K562 treated with DMSO at 1 percent for 24 hours (cell line): ENCODE results near the gene KCNJ4. TPM values are rescaled to one million over a fixed set of nuclear protein-coding genes. Genes with fewer than 3 reads are reported as not detected.

Experiments used
- total RNA-seq: library from RNA; unstranded; fragments of 300-600 nt; gene quantifications from 2 replicates; pipeline ENCODE4 v1.2.3, GENCODE V29; 2022; ENCODE audit warnings: low read depth; ENCODE audit not compliant: insufficient read depth

KCNJ4 gene
- 0.25 TPM in 1 of 2 replicates, not detected in the other for total RNA-seq

GRCh38 chr22:38455076-38455529 is at the start of gene KCNJ4:
KCNJ4 (minus strand) TSS chr22:38455199; CDS start chr22:38428132, 27,067 bp downstream.

GRCh38 chr22:38467904-38468442 is 13.0 kb upstream of the KCNJ4 start, which contains the start of gene KDELR3:
KDELR3 (plus strand) TSS chr22:38468096; CDS start chr22:38468234, 138 bp downstream.

Other genes starting within 250 kb of the KCNJ4 start
- gene TMEM184B, start 182.2 kb downstream of the KCNJ4 start, total RNA-seq: 32.8 and 33.1 TPM in 2 replicates
- 66.0 and 69.7 TPM in 2 replicates for gene CSNK1E, start 137.8 kb downstream of the KCNJ4 start, total RNA-seq
- gene KDELR3, start 12.9 kb upstream of the KCNJ4 start, total RNA-seq: 16.7 and 17.8 TPM in 2 replicates
- gene DDX17, start 51.1 kb upstream of the KCNJ4 start, total RNA-seq: 127 and 130 TPM in 2 replicates
- 1.9 and 6.6 TPM in 2 replicates for gene DMC1, start 115.0 kb upstream of the KCNJ4 start, total RNA-seq
- 0.09 and 0.32 TPM in 2 replicates for gene FAM227A, start 201.2 kb upstream of the KCNJ4 start, total RNA-seq
- gene CBY1, start 201.4 kb upstream of the KCNJ4 start, total RNA-seq: 11.1 and 17.2 TPM in 2 replicates
- 12.6 and 13.0 TPM in 2 replicates for gene TOMM22, start 226.8 kb upstream of the KCNJ4 start, total RNA-seq
- 31.2 and 34.0 TPM in 2 replicates for gene JOSD1, start 245.7 kb upstream of the KCNJ4 start, total RNA-seq